Posterior cingulate gyrus (tissue), 11 donors: ENCODE data around the gene LRRK1.
A peak's percentile ranks its signal among the peaks of the same experiment; 100 is the strongest.

ENCODE experiments used
- DNase-seq, 10 donors: peaks; one replicate each; pipeline versions ENCODE4 v3.0.0 to v3.0.0-alpha.2; 2020 to 2021; ENCODE audit warnings: mixed read lengths in 3 of 10
- intact Hi-C: fragments of 100-400 bp; cut with DNase I; formaldehyde crosslinking; loops from one replicate; pipeline ENCODE4 v1.15.1; 2023

Gene LRRK1

GRCh38 chr15:100909989-100910955, 8.9 kb upstream of the LRRK1 start:
- intact Hi-C loops = no loop called here
- no peak for DNase-seq

GRCh38 chr15:100911086-100911485, 8.1 kb upstream of the LRRK1 start:
- intact Hi-C loops = no loop called here
- peak in 1 of 10 donors; percentile 36 for DNase-seq

GRCh38 chr15:100913961-100914360, 5.2 kb upstream of the LRRK1 start:
- DNase-seq = no peak
- intact Hi-C loops = no loop called here

GRCh38 chr15:100914876-100915275, 4.3 kb upstream of the LRRK1 start:
- intact Hi-C loops = no loop called here
- DNase-seq = no peak

GRCh38 chr15:100918034-100918689, 995 bp upstream of the LRRK1 start:
- DNase-seq = peak; percentile 43 to 96 (median 60)

GRCh38 chr15:100919481-100920405, 586 bp downstream of the LRRK1 start:
- DNase-seq = peak in 2 of 10 donors; percentile 23 to 82
- intact Hi-C loops = no loop called here

More at GRCh38 chr15:100918034-100918689, 995 bp upstream of the LRRK1 start:
- intact Hi-C loops = loop anchor here (1.0 kb wide), 1 partner anchor 89 kb away; no protein-coding TSS in a partner anchor

- intact Hi-C loops = no loop called here
- DNase-seq = no peak
Measured at GRCh38 chr15:100920516-100921135, 1.5 kb downstream of the LRRK1 start.

- intact Hi-C loops = no loop called here
Measured at GRCh38 chr15:100922192-100923040, 3.3 kb downstream of the LRRK1 start.

GRCh38 chr15:100923076-100923475, 3.9 kb downstream of the LRRK1 start:
- intact Hi-C loops = no loop called here
- no peak for DNase-seq

More at GRCh38 chr15:100922192-100923040, 3.3 kb downstream of the LRRK1 start:
- peak in 1 of 10 donors; percentile 69 for DNase-seq

- intact Hi-C loops = no loop called here
- no peak for DNase-seq
Measured at GRCh38 chr15:100923902-100924301, 4.7 kb downstream of the LRRK1 start.

- intact Hi-C loops = no loop called here
- DNase-seq = no peak
Measured at GRCh38 chr15:100924436-100924835, 5.3 kb downstream of the LRRK1 start.

- intact Hi-C loops = no loop called here
- no peak for DNase-seq
Measured at GRCh38 chr15:100925480-100925879, 6.3 kb downstream of the LRRK1 start.

GRCh38 chr15:100926258-100926657, 7.1 kb downstream of the LRRK1 start:
- no peak for DNase-seq
- intact Hi-C loops = no loop called here

- no peak for DNase-seq
- intact Hi-C loops = no loop called here
Measured at GRCh38 chr15:100926971-100927756, 8.0 kb downstream of the LRRK1 start.

- DNase-seq = no peak
- intact Hi-C loops = no loop called here
Measured at GRCh38 chr15:100928632-100929280, 9.6 kb downstream of the LRRK1 start.

- intact Hi-C loops = no loop called here
- no peak for DNase-seq
Measured at GRCh38 chr15:100929641-100930042, 10.5 kb downstream of the LRRK1 start.

GRCh38 chr15:100930306-100930848, 11.2 kb downstream of the LRRK1 start:
- peak in 1 of 10 donors; percentile 58 for DNase-seq
- intact Hi-C loops = no loop called here
